GM19023 (cell line): ENCODE results near the gene EPHB2.

Experiments
- ATAC-seq: cut with Tn5 transposase; IDR thresholded peaks from one replicate; pipeline ENCODE4 v1.9.1; 2021; ENCODE audit warnings: mild to moderate bottlenecking, moderate library complexity; ENCODE audit not compliant: unreplicated experiment

Gene EPHB2

GRCh38 chr1:22721122-22721873 is 10.7 kb downstream of the EPHB2 start:
- no peak for ATAC-seq

GRCh38 chr1:22722901-22723550 is 12.4 kb downstream of the EPHB2 start:
- ATAC-seq, result no peak

GRCh38 chr1:22727873-22728272 is 17.2 kb downstream of the EPHB2 start:
- ATAC-seq, result no peak

- ATAC-seq, result no peak
These were observed 18.2 kb downstream of the EPHB2 start for GRCh38 chr1:22728751-22729399.

GRCh38 chr1:22729400-22729773 is 18.7 kb downstream of the EPHB2 start:
- ATAC-seq, result no peak

- ATAC-seq, result no peak
These were observed 19.3 kb downstream of the EPHB2 start for GRCh38 chr1:22729912-22730311.

GRCh38 chr1:22731924-22732720 is 21.5 kb downstream of the EPHB2 start:
- ATAC-seq, result no peak

GRCh38 chr1:22733643-22734042 is 23.0 kb downstream of the EPHB2 start:
- no peak for ATAC-seq

GRCh38 chr1:22736501-22737080 is 26.0 kb downstream of the EPHB2 start:
- ATAC-seq, result no peak

- ATAC-seq, result no peak
These were observed 26.9 kb downstream of the EPHB2 start for GRCh38 chr1:22737374-22738068.

- ATAC-seq, result no peak
These were observed 27.4 kb downstream of the EPHB2 start for GRCh38 chr1:22738069-22738435.

- ATAC-seq, result no peak
These were observed 27.9 kb downstream of the EPHB2 start for GRCh38 chr1:22738522-22738921.

GRCh38 chr1:22739648-22740385 is 29.2 kb downstream of the EPHB2 start:
- no peak for ATAC-seq

- no peak for ATAC-seq
These were observed 30.5 kb downstream of the EPHB2 start for GRCh38 chr1:22741118-22741517.

- no peak for ATAC-seq
These were observed 35.3 kb downstream of the EPHB2 start for GRCh38 chr1:22745669-22746585.

GRCh38 chr1:22747021-22747734 is 36.5 kb downstream of the EPHB2 start:
- ATAC-seq, result no peak

GRCh38 chr1:22747735-22748073 is 37.1 kb downstream of the EPHB2 start:
- ATAC-seq, result no peak

GRCh38 chr1:22749503-22749902 is 38.9 kb downstream of the EPHB2 start:
- no peak for ATAC-seq
